ENCODE results near the gene EQTN.
"Not testable (repeated sequence)": the region's sequence is repeated elsewhere in the genome, so short reads cannot be mapped to it uniquely, and the experiment has no call there.

The EQTN gene

GRCh38 chr9:27292659-27293405 is 4.1 kb downstream of the EQTN start:
- DNase-seq (ENCODE audit: low read depth) = peak; percentile 50

DNA sequence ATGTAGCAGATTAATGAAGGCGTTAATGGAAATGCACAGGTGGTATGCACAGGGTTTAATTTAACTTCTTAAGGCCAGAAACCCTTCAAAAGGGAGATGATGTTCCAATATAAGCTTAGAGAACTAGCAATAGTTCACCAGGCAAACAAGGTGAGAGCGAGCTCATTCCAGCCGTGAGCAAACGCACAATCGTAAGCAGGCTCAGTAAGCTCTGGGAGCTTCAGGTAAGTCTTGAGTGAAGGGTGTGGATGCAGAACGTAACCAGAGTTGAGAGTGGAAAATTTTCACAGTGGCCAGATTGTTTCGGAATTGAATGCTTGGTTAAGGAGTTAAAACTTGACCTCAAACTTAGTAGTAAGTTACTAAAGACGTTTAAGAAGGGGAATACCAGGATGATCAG is 5.7 kb downstream of the EQTN start:
- no peak for DNase-seq (ENCODE audit: low read depth)

- DNase-seq (ENCODE audit: low read depth) = no peak
Measured at GRCh38 chr9:27282269-27282668, 14.7 kb downstream of the EQTN start.

DNA sequence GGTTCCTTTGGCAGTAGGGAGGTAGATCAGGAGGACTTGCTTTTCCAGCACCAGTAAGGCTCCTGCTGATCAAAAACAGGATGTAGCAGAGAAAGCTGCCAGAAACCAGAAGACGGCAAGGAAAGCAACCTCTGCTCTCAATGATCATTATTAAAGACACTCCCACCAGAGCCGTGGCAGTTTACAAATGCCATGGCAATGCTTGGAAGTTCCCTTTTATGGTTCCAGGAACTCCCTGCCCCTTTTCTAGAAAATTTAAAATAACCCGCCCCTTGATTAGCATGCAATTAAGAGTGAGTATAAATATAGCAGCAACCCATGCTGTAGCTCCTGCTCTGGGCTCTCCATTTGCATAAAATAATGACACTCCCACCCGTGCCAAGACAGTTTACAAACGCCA is 16.1 kb downstream of the EQTN start:
- peak; percentile 2 for DNase-seq (ENCODE audit: low read depth)

GRCh38 chr9:27280249-27280648 is 16.7 kb downstream of the EQTN start:
- no peak for DNase-seq (ENCODE audit: low read depth)

DNA sequence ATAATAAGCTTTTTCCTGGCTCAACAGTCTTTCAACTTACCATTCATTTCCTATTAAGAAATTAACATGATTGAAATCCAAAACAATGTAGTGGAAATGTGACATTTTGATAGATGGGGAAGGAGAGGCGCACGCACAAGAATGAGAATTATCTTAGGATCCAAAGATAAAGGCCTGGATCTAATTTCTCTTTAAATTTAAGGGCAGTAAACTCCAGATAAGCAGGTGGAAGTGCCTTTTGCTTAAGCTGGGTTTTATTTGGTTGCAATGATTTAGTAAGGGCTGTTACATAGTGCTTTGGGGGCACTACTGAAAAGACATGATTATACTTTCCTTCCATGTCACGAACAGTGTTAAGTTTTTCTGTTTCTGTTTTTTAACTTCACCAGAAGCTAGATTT is 17.3 kb downstream of the EQTN start:
- DNase-seq (ENCODE audit: low read depth) = no peak

- DNase-seq (ENCODE audit: low read depth) = no peak
Measured at GRCh38 chr9:27278374-27278773, 18.6 kb downstream of the EQTN start.

- DNase-seq (ENCODE audit: low read depth) = peak; percentile 61
Measured at GRCh38 chr9:27276193-27277030, 20.5 kb downstream of the EQTN start.

DNA sequence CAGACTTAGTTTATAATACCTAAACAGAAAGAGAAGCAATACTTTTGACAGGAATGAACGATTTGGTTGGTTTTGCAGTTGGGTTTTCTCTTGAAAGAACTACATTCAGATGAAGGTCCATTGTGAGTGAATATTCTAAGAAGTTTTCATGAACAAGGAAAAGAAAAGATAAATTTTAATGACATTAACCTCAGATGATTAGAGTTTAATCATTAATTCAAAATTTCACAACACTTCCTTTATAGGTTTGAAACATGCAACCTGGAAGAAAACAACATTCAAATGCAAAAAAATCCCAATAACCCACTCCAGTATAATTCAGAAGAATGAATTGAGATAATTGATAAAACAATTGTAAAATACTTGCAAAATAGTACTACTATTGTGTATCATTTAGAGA is 23.8 kb downstream of the EQTN start:
- no peak for DNase-seq (ENCODE audit: low read depth)

- no peak for DNase-seq (ENCODE audit: low read depth)
Measured at GRCh38 chr9:27272103-27272502, 24.8 kb downstream of the EQTN start.

DNA sequence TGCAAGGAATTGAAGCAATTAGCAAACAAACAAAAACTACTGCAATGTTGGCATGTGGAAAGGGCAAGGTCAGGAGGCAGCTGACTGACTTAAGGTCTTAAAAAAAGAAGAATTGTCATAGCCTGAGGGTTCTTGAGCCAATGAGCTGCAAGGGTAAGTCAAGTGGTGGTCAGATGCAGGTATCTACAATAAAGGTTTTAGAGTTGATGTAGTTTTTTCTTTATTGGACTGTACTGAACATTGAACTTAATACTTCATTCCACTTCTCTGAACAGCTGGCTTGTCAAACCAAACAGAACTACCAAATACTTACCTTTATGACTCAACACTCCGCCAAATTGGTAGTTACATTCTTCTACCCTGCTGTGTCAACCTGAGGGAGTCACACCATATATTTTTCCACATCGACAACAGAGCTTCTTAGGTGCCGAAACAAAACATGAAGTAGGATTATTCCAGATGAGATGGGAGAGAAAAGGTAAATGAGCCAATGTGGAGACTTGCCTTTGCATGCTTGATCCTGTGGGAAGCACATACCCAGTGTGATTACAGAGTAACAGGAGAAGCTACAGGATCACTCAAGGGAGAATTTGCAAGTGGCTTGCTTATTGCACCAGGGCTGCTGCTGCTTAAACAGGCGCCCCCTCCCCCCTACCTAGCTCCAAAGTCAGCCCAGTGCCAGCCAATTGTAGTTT is 35.3 kb downstream of the EQTN start:
- DNase-seq (ENCODE audit: low read depth) = peak; percentile 17

DNA sequence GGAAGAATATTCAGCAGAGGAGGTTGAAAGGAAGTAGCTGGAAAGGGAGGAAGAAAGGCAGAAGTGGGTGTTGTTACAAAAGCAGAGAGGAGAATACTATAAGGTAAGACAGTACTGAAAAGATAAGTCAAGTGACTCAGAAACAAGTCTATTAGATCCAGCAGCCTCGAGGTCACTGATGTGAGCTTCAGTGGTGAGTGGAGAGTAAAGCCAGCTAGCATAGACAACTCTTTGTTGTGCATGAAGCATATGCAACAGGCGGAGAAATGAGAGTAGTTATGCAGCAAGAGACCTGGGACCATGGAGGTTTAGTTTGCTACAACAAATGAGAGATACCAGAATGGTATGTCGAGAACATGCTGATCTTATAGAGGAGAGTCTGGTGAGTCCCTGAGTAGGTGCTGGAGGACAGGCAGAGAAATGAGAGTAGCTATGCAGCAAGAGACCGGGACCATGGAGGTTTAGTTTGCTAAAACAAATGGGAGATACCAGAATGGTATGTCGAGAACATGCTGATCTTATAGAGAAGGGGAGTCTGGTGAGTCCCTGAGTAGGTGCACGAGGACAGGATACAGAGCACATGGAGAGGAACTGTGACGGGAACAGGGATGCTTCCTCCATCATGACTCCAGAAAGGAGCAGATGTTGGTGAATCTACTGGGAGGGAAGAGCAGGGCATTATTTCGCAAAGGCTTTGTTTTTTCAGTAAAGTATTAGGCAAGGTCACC is 36.0 kb downstream of the EQTN start:
- DNase-seq (ENCODE audit: low read depth) = no peak

DNA sequence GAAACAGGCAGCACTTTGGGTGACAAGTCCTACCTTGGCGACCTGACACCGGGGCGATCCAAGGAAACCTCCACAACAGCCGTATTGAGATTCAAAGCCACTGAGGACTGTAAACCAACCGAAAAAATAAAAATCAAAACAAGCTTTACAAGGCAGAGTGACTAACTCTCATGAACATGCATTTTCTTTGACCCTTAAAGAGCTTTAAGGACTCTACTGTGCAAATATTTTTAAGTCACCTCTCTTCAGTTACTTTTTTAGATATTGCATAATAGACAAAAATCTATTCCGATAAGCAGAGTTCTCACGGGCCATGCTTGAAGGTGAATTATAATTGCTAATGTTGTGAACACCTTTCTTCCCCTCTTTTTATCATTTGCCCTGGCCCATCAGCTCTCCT is 38.3 kb downstream of the EQTN start:
- DNase-seq (ENCODE audit: low read depth) = no peak

DNA sequence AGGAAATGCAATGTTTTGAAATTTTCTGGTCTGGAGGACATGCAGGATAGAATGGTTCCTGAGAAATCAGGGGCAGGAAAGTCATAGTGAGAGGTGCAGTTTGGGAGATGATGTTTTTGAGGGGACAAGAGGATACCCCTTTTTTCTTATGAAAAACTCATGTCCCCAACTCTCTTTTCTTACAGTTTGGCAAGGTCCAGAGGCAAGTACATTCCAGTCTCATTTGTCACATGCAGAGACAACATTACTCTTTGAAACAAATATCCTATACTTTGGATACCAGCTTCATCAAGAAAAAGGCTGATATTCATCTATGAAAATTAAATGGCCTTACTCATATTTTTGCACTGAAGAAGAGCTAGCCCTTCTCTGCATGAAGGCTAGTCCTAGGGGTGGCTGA is 48.2 kb downstream of the EQTN start:
- DNase-seq (ENCODE audit: low read depth) = peak; percentile 20

GRCh38 chr9:27247756-27248155 is 49.2 kb downstream of the EQTN start:
- peak; percentile 44 for DNase-seq (ENCODE audit: low read depth)

DNA sequence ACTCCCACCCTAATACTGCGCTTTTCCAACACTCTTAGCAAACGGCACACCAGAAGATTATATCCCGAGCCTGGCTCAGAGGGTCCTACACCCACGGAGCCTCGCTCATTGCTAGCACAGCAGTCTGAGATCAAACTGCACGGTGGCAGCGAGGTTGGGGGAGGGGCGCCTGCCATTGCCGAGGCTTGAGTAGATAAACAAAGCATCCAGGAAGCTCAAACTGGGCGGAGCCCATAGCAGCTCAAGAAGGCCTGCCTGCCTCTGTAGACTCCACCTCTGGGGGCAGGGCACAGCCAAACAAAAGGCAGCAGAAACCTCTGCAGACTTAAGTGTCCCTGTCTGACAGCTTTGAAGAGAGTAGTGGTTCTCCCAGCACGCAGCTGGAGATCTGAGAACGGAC is 57.3 kb downstream of the EQTN start:
- DNase-seq (ENCODE audit: low read depth) = not testable (repeated sequence)

All from EH (cell line).